ENCODE data around the gene DUSP19.

Gene DUSP19

DNA sequence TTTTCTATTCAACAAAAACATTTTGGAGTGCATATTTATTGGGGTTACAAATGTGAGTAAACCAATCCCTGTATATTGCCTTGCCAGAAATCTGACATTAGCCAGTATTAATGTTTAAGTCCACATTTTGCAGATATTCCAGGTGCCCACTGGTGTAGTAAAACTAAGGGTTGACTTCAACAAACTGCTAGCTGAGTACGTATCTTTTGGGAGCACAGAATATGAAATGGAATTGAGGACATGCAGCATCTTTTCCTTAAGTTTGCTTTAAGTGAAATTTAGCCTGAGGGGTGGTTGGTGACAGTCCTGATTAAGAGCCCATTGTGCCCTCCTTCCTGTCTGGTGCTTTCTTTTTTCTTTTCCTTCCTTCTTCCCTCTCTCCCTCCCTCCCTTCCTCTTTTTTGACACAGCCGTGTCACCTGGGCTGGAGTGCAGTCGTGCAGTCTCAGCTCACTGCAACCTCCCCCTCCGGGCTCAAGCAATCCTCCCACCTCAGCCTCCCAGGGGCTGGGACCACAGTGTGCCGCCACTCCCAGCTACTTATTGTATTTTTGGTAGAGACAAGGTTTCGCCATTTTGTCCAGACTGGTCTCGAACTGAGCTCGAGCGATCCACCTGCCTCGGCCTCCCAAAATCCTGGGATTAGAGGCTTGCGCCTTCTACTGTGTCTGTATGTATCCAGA is 47.3 kb downstream of the DUSP19 start:
- no peak for DNase-seq

- no peak for DNase-seq
These were observed 48.1 kb downstream of the DUSP19 start for GRCh38 chr2:183126635-183127034.

DNA sequence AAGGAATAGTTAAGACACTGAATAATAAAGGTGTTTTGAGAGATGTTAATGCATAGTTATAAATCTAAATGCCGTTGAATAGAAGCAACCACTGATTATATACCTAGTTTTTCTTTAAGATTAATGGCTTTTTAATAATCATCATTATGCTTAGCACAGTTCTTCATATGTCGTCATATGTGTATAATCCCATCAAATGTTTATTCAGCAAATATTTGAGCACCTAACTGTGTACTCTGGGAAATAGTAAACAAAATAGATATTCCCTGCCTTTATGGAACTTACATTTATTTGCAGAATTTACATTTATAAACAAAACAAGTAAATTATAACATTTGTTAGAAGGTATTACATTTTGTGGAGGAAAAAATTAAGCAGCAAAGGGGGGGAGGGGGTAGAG is 55.5 kb downstream of the DUSP19 start:
- DNase-seq, result no peak

DNA sequence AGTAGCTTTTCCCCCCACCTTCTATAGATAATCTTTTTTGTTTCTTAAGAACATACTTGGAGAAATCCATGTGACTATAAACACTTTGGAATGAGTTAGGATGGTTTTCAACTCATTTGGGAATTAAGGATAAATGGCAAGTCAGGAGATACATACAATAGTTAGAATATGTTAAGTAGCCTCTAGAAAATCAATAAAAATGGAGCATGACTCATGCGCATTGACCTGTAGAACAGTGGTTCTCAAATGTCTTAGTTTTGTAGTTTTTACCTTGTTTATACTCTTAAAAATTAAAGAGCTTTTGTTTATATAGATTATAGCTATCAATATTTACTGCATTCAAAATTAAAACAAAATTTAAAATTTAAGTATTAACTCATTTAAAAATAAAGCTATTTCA is 70.4 kb downstream of the DUSP19 start:
- no peak for DNase-seq

- DNase-seq, result no peak
These were observed 70.9 kb downstream of the DUSP19 start for GRCh38 chr2:183149489-183149888.
